IMR-90 (cell line): ENCODE data around the gene CAMKMT. TPM values are rescaled to one million over a fixed set of nuclear protein-coding genes. Genes with fewer than 3 reads are reported as not detected.

Experiments
- ATAC-seq: fragments of 200-7000 bp; cut with Tn5 transposase; 2 replicates; pipeline ENCODE4 v1.9.1; 2020; ENCODE audit warnings: low read depth, mild to moderate bottlenecking, moderate library complexity
- BruUV-seq: library from RNA; stranded (reverse); fragments of 400-500 nt; replicated peaks from 2 replicates; lab custom pipeline; 2021; lab: Mats Ljungman, UMichigan
- CTCF ChIA-PET: fragments of 300-600 bp; formaldehyde crosslinking; extraction: SDS; loops from one replicate; lab custom pipeline; 2021; ENCODE audit warnings: antibody characterized with exemption; lab: Yijun Ruan, JAX
- POLR2A ChIA-PET: fragments of 300-600 bp; sonication (Branson Sonifier 250); formaldehyde crosslinking; loops from one replicate; lab custom pipeline; 2022; ENCODE audit warnings: antibody characterized with exemption; ENCODE audit not compliant: unreplicated experiment; lab: Charles Lee
- DNase-seq: peaks from one replicate; pipeline ENCODE4 v3.0.0; 2013
- H2AFZ ChIP-seq: replicated peaks from 2 replicates; pipeline ENCODE3; 2013; ENCODE audit warnings: low read length, mild to moderate bottlenecking; ENCODE audit not compliant: poor library complexity
- H2AK5ac ChIP-seq: 2 replicates; pipeline ENCODE4 v1.6.1; 2013; ENCODE audit warnings: low read depth, low read length, inconsistent platforms
- H2AK9ac ChIP-seq: replicated peaks from 2 replicates; pipeline ENCODE3; 2013; ENCODE audit warnings: mild to moderate bottlenecking, low read depth, low read length, moderate library complexity; ENCODE audit not compliant: poor library complexity
- H2BK120ac ChIP-seq: 2 replicates; pipeline ENCODE4 v1.6.1; 2013; ENCODE audit warnings: low read depth, low read length, inconsistent platforms
- H2BK15ac ChIP-seq: 3 replicates; pipeline ENCODE4 v1.6.1; 2013; ENCODE audit warnings: low read depth, low read length, inconsistent platforms
- H2BK20ac ChIP-seq: 2 replicates; pipeline ENCODE4 v1.6.1; 2013; ENCODE audit warnings: low read depth, mild to moderate bottlenecking, inconsistent platforms, low read length, moderate library complexity
- H2BK5ac ChIP-seq: 2 replicates; pipeline ENCODE4 v1.6.1; 2013; ENCODE audit warnings: mild to moderate bottlenecking, low read depth, low read length, inconsistent platforms; ENCODE audit not compliant: poor library complexity, severe bottlenecking
- H3K14ac ChIP-seq: replicated peaks from 2 replicates; pipeline ENCODE4 v1.6.1; 2013; ENCODE audit warnings: low read depth, low read length, inconsistent platforms
- H3K18ac ChIP-seq: 2 replicates; pipeline ENCODE4 v1.6.1; 2013; ENCODE audit warnings: low read depth, low read length, control low read depth
- H3K23ac ChIP-seq: 2 replicates; pipeline ENCODE4 v1.6.1; 2013; ENCODE audit warnings: low read depth, low read length, inconsistent platforms
- H3K27ac ChIP-seq: 2 replicates; pipeline ENCODE4 v1.5.1; 2013; ENCODE audit warnings: mild to moderate bottlenecking, control low read depth, low read length; ENCODE audit not compliant: insufficient read depth
- H3K27me3 ChIP-seq: 2 replicates; pipeline ENCODE4 v1.6.1; 2013; ENCODE audit warnings: low read length; ENCODE audit not compliant: control insufficient read depth, insufficient read depth
- H3K36me3 ChIP-seq: 2 replicates; pipeline ENCODE4 v1.6.1; 2013; ENCODE audit warnings: low read length, mixed read lengths; ENCODE audit not compliant: control insufficient read depth, insufficient read depth
- H3K4ac ChIP-seq: 2 replicates; pipeline ENCODE4 v1.6.1; 2013; ENCODE audit warnings: low read depth, low read length, inconsistent platforms
- H3K4me1 ChIP-seq: 2 replicates; pipeline ENCODE4 v1.6.1; 2013; ENCODE audit warnings: low read length, mixed read lengths; ENCODE audit not compliant: control insufficient read depth, insufficient read depth
- H3K4me2 ChIP-seq: 2 replicates; pipeline ENCODE4 v1.6.1; 2013; ENCODE audit warnings: low read depth, mild to moderate bottlenecking, control low read depth, low read length, moderate library complexity
- H3K4me3 ChIP-seq: 2 replicates; pipeline ENCODE4 v1.5.1; 2013; ENCODE audit warnings: low read depth, mild to moderate bottlenecking, control low read depth, low read length, moderate library complexity; ENCODE audit not compliant: insufficient read depth
- H3K56ac ChIP-seq: 2 replicates; pipeline ENCODE4 v1.6.1; 2013; ENCODE audit warnings: low read length, inconsistent platforms; ENCODE audit not compliant: insufficient read depth; ENCODE audit errors: extremely low read depth
- H3K79me1 ChIP-seq, 2 experiments: 2 replicates each; pipeline ENCODE4 v1.6.1; 2013; ENCODE audit warnings: low read length in 2 of 2, inconsistent platforms in 1 of 2, low read depth in 1 of 2
- H3K9ac ChIP-seq: 2 replicates; pipeline ENCODE4 v1.6.1; 2013; ENCODE audit warnings: low read depth, low read length, control low read depth
- H3K9me1 ChIP-seq: 2 replicates; pipeline ENCODE4 v1.6.1; 2013; ENCODE audit warnings: low read length, inconsistent platforms; ENCODE audit not compliant: insufficient read depth
- H3K9me3 ChIP-seq: 2 replicates; pipeline ENCODE4 v1.6.1; 2013; ENCODE audit warnings: low read length; ENCODE audit not compliant: control insufficient read depth, insufficient read depth
- H4K20me1 ChIP-seq: 2 replicates; pipeline ENCODE4 v1.6.1; 2013; ENCODE audit warnings: low read length, inconsistent platforms; ENCODE audit not compliant: insufficient read depth
- H4K5ac ChIP-seq: 2 replicates; pipeline ENCODE4 v1.6.1; 2013; ENCODE audit warnings: mild to moderate bottlenecking, low read depth, low read length, control low read depth
- H4K8ac ChIP-seq, 2 experiments: 2 replicates each; pipeline ENCODE4 v1.6.1; 2013; ENCODE audit warnings: low read depth in 2 of 2, low read length in 2 of 2, control low read depth in 1 of 2, inconsistent platforms in 1 of 2
- H4K91ac ChIP-seq: 2 replicates; pipeline ENCODE4 v1.6.1; 2013; ENCODE audit warnings: low read depth, low read length, inconsistent platforms; ENCODE audit not compliant: insufficient read depth
- CEBPB ChIP-seq: IDR thresholded peaks from 2 replicates; pipeline ENCODE4 v1.6.1; 2012; ENCODE audit warnings: low read depth, low read length, improper control_type of control experiment
- MXI1 ChIP-seq: IDR thresholded peaks from 2 replicates; pipeline ENCODE4 v1.6.1; 2012; ENCODE audit warnings: low read depth, mild to moderate bottlenecking, low read length, moderate library complexity, borderline replicate concordance
- RFX5 ChIP-seq: IDR thresholded peaks from 2 replicates; pipeline ENCODE4 v1.8.0; 2012; ENCODE audit warnings: low read depth, mild to moderate bottlenecking, low read length, moderate library complexity
- USF2 ChIP-seq: fragments of 150-350 bp; IDR thresholded peaks from 2 replicates; pipeline ENCODE4 v1.6.1; 2017; ENCODE audit warnings: mild to moderate bottlenecking, antibody characterized with exemption, low read length, low read depth
- WGBS, 2 experiments: methylation state at CpG; one replicate each; pipeline versions ENCODE4 v1.1.5 to v1.1.7; 2013; ENCODE audit warnings: missing lambda C conversion rate in 2 of 2; ENCODE audit not compliant: insufficient read length in 1 of 2; ENCODE audit errors: extremely low coverage in 2 of 2; 5-methylcytosine and 5-hydroxymethylcytosine counted together
- dilution Hi-C: fragments of 300-500 bp; cut with HindIII; formaldehyde crosslinking; loops from one replicate; pipeline ENCODE4 v1.14.3; 2018; ENCODE audit warnings: low sequenced_read_pairs; ENCODE audit not compliant: unreplicated experiment
- in situ Hi-C: fragments of 300-500 bp; cut with MboI; formaldehyde crosslinking; loops from 3 replicates; pipeline ENCODE4 v1.14.3; 2019; ENCODE audit warnings: low sequenced_read_pairs, inconsistent platforms, mixed read lengths
- intact Hi-C: fragments of 100-400 bp; cut with micrococcal nuclease; formaldehyde crosslinking; loops from 2 replicates; pipeline ENCODE4 v1.10.0; 2022
- polyA plus RNA-seq, 3 experiments: library from polyadenylated mRNA; depleted of rRNA; stranded (reverse); fragments of >200 nt; gene quantifications; 2 replicates each; pipeline ENCODE4 v1.2.3, GENCODE V29; 2012; ENCODE audit warnings: low replicate concordance in 1 of 3
- total RNA-seq: library from RNA; depleted of rRNA; stranded (reverse); fragments of >200 nt; gene quantifications from 2 replicates; pipeline ENCODE4 v1.2.3, GENCODE V29; 2012
- TF ChIP-seq, protein P1 (sequence below): conservative IDR thresholded peaks from 2 replicates; pipeline ENCODE4 v1.5.1; 2012; ENCODE audit warnings: mild to moderate bottlenecking, low read depth, low read length, improper control_type of control experiment

Gene CAMKMT
- total and polyA plus RNA-seq, 2 of the 4 experiments (the other 2 are of a cell fraction), result 4.4 to 6.8 TPM

DNA sequence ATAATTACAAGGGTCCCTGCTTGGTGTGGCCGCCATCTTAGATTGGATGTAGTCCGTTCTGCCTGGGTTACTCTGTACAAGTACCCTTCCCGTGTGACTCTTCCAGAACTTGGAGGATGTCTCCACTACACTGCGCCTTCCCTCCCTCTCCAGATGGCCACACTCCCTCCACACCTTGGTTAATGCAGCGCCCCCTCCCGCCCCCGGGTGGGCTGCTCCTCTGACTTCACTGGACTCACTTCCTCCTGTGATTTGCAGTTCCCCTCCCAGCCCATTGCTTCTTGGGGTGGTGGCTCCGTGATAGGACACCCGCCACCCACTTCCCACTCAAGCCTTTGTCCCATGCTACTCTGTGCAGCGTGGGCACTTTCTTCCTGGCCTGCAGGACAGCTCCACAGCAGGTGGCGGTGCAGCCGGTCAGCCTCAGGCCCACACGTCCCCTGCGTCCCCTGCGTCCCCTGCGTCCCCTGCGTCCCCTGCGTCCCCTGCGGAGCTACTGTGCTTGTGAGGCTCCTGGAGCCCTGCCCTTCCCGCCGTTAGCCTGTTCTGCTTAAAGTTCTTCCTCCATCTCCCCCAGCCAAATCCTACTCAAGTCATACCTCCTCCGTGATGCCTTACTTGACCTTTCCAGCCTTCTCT is 449.3 kb downstream of the CAMKMT start (continued):
- TF ChIP-seq MXI1 (no peak), USF2 (no peak), RFX5 (no peak)

- Histone ChIP-seq H2AK5ac (no peak overlapping the region), H3K9ac (no peak overlapping the region), H4K20me1 (no peaks in the 10 kb centered on the region), H3K9me1 (no peaks in the 10 kb centered on the region), H3K4ac (no peak overlapping the region), H3K4me1 (no peaks in the 10 kb centered on the region), H3K4me2 (no peak overlapping the region), H4K8ac (no peak overlapping the region), H3K14ac (no peak overlapping the region), H2BK5ac (no peak overlapping the region), H2AFZ (no peak overlapping the region), H3K36me3 (no peaks in the 10 kb centered on the region), H3K23ac (no peak overlapping the region), H2BK20ac (no peak overlapping the region), H2BK15ac (no peak overlapping the region), H3K9me3 (no peaks in the 10 kb centered on the region), H3K79me1 (no peaks in the 10 kb centered on the region), H3K56ac (no peak overlapping the region), H4K91ac (no peak overlapping the region), H4K5ac (no peak overlapping the region), H2BK120ac (no peak overlapping the region), H2AK9ac (no peak overlapping the region), H3K18ac (no peak overlapping the region), H3K27ac (no peak overlapping the region), H3K4me3 (no peak overlapping the region), H3K27me3 (peaks cover 7% of the 10 kb centered on the region)
- BruUV-seq, result no TSS peak
- ATAC-seq (no peak), DNase-seq (no peak)
- intact Hi-C loops (no loop called here), dilution Hi-C loops (no loop called here), in situ Hi-C loops (no loop called here)
- ChIA-PET POLR2A (no interaction called here), CTCF (no interaction called here)
- no CpG with 5 or more reads among the region's 2 CpGs for WGBS, 2 experiments
- TF ChIP-seq RFX5 (no peak), CEBPB (no peak), MXI1 (no peak)
- TF ChIP-seq, protein P1, sequence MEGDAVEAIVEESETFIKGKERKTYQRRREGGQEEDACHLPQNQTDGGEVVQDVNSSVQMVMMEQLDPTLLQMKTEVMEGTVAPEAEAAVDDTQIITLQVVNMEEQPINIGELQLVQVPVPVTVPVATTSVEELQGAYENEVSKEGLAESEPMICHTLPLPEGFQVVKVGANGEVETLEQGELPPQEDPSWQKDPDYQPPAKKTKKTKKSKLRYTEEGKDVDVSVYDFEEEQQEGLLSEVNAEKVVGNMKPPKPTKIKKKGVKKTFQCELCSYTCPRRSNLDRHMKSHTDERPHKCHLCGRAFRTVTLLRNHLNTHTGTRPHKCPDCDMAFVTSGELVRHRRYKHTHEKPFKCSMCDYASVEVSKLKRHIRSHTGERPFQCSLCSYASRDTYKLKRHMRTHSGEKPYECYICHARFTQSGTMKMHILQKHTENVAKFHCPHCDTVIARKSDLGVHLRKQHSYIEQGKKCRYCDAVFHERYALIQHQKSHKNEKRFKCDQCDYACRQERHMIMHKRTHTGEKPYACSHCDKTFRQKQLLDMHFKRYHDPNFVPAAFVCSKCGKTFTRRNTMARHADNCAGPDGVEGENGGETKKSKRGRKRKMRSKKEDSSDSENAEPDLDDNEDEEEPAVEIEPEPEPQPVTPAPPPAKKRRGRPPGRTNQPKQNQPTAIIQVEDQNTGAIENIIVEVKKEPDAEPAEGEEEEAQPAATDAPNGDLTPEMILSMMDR, result no peak
Observed at GRCh38 chr2:44813165-44813564, 451.4 kb downstream of the CAMKMT start.
